Astrocyte (in vitro differentiated cells and primary cell): Measurements from ENCODE around the gene TRHDE.

ENCODE experiments used
- CTCF ChIP-seq: IDR thresholded peaks from 2 replicates; pipeline ENCODE4 v1.5.1; 2011; ENCODE audit warnings: low read depth, mild to moderate bottlenecking, inconsistent platforms, low read length, moderate library complexity; ENCODE audit not compliant: insufficient read depth
- EZH2 ChIP-seq: IDR thresholded peaks from 2 replicates; pipeline ENCODE4 v1.6.1; 2012; ENCODE audit warnings: mild to moderate bottlenecking, low read length, inconsistent platforms; ENCODE audit not compliant: insufficient read depth

GRCh38 chr12:72677846-72678245 lies 405.7 kb downstream of the TRHDE start:
- TF ChIP-seq CTCF (no peak), EZH2 (no peak)
